ENCODE results near the gene PRDM2.

- TF ChIP-seq POU6F1 (CRISPR knock-in tag; IDR thresholded peaks at IDR 0.05; ENCODE audit: borderline replicate concordance, low read depth) = no peak
- TF ChIP-seq, protein P1, sequence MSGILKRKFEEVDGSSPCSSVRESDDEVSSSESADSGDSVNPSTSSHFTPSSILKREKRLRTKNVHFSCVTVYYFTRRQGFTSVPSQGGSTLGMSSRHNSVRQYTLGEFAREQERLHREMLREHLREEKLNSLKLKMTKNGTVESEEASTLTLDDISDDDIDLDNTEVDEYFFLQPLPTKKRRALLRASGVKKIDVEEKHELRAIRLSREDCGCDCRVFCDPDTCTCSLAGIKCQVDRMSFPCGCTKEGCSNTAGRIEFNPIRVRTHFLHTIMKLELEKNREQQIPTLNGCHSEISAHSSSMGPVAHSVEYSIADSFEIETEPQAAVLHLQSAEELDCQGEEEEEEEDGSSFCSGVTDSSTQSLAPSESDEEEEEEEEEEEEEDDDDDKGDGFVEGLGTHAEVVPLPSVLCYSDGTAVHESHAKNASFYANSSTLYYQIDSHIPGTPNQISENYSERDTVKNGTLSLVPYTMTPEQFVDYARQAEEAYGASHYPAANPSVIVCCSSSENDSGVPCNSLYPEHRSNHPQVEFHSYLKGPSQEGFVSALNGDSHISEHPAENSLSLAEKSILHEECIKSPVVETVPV (CRISPR knock-in tag; IDR thresholded peaks at IDR 0.05) = no peak
- no peak for TF ChIP-seq ISL1 (CRISPR knock-in tag; IDR thresholded peaks at IDR 0.05)
- no peak for TF ChIP-seq PATZ1 (CRISPR knock-in tag; IDR thresholded peaks at IDR 0.05; ENCODE audit: borderline replicate concordance)
- TF ChIP-seq ZFP30 (CRISPR knock-in tag; IDR thresholded peaks at IDR 0.05) = no peak
- no peak for TF ChIP-seq PPARA (CRISPR knock-in tag; IDR thresholded peaks at IDR 0.05; ENCODE audit: borderline replicate concordance)
- TF ChIP-seq CREB5 (CRISPR knock-in tag; IDR thresholded peaks at IDR 0.05; ENCODE audit: low read depth) = no peak
- no peak for TF ChIP-seq CSDC2 (CRISPR knock-in tag; IDR thresholded peaks at IDR 0.05)
- no peak for TF ChIP-seq SNAI2 (CRISPR knock-in tag; IDR thresholded peaks at IDR 0.05)
- no peak for TF ChIP-seq ZC3H10 (CRISPR knock-in tag; IDR thresholded peaks at IDR 0.05)
- TF ChIP-seq, protein P2, sequence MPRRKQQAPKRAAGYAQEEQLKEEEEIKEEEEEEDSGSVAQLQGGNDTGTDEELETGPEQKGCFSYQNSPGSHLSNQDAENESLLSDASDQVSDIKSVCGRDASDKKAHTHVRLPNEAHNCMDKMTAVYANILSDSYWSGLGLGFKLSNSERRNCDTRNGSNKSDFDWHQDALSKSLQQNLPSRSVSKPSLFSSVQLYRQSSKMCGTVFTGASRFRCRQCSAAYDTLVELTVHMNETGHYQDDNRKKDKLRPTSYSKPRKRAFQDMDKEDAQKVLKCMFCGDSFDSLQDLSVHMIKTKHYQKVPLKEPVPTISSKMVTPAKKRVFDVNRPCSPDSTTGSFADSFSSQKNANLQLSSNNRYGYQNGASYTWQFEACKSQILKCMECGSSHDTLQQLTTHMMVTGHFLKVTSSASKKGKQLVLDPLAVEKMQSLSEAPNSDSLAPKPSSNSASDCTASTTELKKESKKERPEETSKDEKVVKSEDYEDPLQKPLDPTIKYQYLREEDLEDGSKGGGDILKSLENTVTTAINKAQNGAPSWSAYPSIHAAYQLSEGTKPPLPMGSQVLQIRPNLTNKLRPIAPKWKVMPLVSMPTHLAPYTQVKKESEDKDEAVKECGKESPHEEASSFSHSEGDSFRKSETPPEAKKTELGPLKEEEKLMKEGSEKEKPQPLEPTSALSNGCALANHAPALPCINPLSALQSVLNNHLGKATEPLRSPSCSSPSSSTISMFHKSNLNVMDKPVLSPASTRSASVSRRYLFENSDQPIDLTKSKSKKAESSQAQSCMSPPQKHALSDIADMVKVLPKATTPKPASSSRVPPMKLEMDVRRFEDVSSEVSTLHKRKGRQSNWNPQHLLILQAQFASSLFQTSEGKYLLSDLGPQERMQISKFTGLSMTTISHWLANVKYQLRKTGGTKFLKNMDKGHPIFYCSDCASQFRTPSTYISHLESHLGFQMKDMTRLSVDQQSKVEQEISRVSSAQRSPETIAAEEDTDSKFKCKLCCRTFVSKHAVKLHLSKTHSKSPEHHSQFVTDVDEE (CRISPR knock-in tag; IDR thresholded peaks at IDR 0.05) = no peak
- no peak for TF ChIP-seq OSR1 (CRISPR knock-in tag; IDR thresholded peaks at IDR 0.05)
- TF ChIP-seq ZNF8 (CRISPR knock-in tag; IDR thresholded peaks at IDR 0.05) = no peak
- no peak for TF ChIP-seq ZNF70 (CRISPR knock-in tag; IDR thresholded peaks at IDR 0.05)
Observed at GRCh38 chr1:13700521-13701270, 708 bp downstream of the PRDM2 start.

All from SK-N-SH treated with all-trans-retinoic acid at 6 μM for 48 hours (cell line).